Keratinocyte (primary cell): ENCODE results near the gene SARS1.

Source experiments
- CTCF ChIP-seq, 3 experiments: IDR thresholded peaks in 1 of 3; conservative IDR thresholded peaks in 1 of 3; optimal IDR thresholded peaks in 1 of 3; 2 replicates in 2 of 3; 3 replicates in 1 of 3; pipeline versions ENCODE3 to v1.5.1; 2011; ENCODE audit warnings: low read length in 3 of 3, mild to moderate bottlenecking in 3 of 3, moderate library complexity in 2 of 3, control low read depth in 1 of 3, inconsistent platforms in 1 of 3; ENCODE audit not compliant: insufficient read depth in 2 of 3; ENCODE audit errors: extremely low read depth in 1 of 3
- EZH2 ChIP-seq: IDR thresholded peaks from one replicate; pipeline ENCODE4 v1.6.1; 2012; ENCODE audit warnings: inconsistent platforms, mild to moderate bottlenecking, low read length, moderate library complexity

GRCh38 chr1:109256971-109257681 is 43.4 kb downstream of the SARS1 start:
- TF ChIP-seq CTCF (optimal IDR thresholded peaks at IDR 0.05 in 1 of 3, IDR thresholded peaks at IDR 0.05 in 1 of 3, conservative IDR thresholded peaks at IDR 0.05 in 1 of 3; ENCODE audit: extremely low read depth in 1 of 3, insufficient read depth in 2 of 3, low read length in 3 of 3) (no peak), EZH2 (no peak)
